B cell (primary cell): ENCODE data around the gene KCTD2. TPM values are rescaled to one million over a fixed set of nuclear protein-coding genes. Genes with fewer than 3 reads are reported as not detected.
A peak's percentile ranks its signal among the peaks of the same experiment; 100 is the strongest.

Source experiments
- ATAC-seq: fragments of 200-7000 bp; cut with Tn5 transposase; one replicate; pipeline ENCODE4 v1.10.0; 2021; ENCODE audit warnings: low read depth, mild to moderate bottlenecking, moderate number of reproducible peaks, moderate library complexity
- CTCF ChIA-PET: fragments of 350-600 bp; sonication (Branson Sonifier 250); formaldehyde crosslinking; loops from one replicate; lab custom pipeline; 2021; ENCODE audit warnings: antibody characterized with exemption, inconsistent platforms; lab: Charles Lee
- POLR2A ChIA-PET: fragments of 350-600 bp; sonication (Branson Sonifier 250); formaldehyde crosslinking; loops from one replicate; lab custom pipeline; 2021; ENCODE audit warnings: antibody characterized with exemption; lab: Charles Lee
- DNase-seq: peaks from one replicate; pipeline ENCODE4 v3.0.0; 2013
- H2AFZ ChIP-seq: 2 replicates; pipeline ENCODE4 v1.6.1; 2012; ENCODE audit warnings: mild to moderate bottlenecking, low read depth, low read length; ENCODE audit not compliant: insufficient read depth, poor library complexity, severe bottlenecking
- H3K27ac ChIP-seq, 2 donors: 1 replicate in 1 of 2; 2 replicates in 1 of 2; pipeline ENCODE4 v1.5.1; 2012 to 2013; ENCODE audit warnings: low read length in 2 of 2, mild to moderate bottlenecking in 2 of 2, moderate library complexity in 1 of 2
- H3K27me3 ChIP-seq, 4 experiments: fragments of 200-600 bp in 1 of 4; sonication (generic) in 1 of 4; replicated peaks in 1 of 4; 1 replicate in 2 of 4; 2 replicates in 2 of 4; pipeline versions ENCODE4 v1.6.1 to v1.7.0; 2013 to 2016; ENCODE audit warnings: low read length in 3 of 4, mild to moderate bottlenecking in 2 of 4, mixed read lengths in 1 of 4, moderate library complexity in 1 of 4; ENCODE audit not compliant: insufficient read depth in 4 of 4, control insufficient read depth in 3 of 4; ENCODE audit errors: control extremely low read depth in 1 of 4
- H3K36me3 ChIP-seq, 2 experiments: replicated peaks in 1 of 2; 1 replicate in 1 of 2; 2 replicates in 1 of 2; pipeline versions ENCODE4 v1.6.1 to v1.7.1; 2013; ENCODE audit warnings: low read length in 1 of 2; ENCODE audit not compliant: insufficient read depth in 2 of 2, control insufficient read depth in 1 of 2; ENCODE audit errors: control extremely low read depth in 1 of 2, extremely low read depth in 1 of 2
- H3K4me1 ChIP-seq, 2 donors: fragments of 200-600 bp in 1 of 2; sonication (generic) in 1 of 2; 1 replicate in 1 of 2; 2 replicates in 1 of 2; pipeline versions ENCODE4 v1.5.1 to v1.6.1; 2013 to 2017; ENCODE audit warnings: low read length in 2 of 2; ENCODE audit not compliant: control insufficient read depth in 2 of 2, insufficient read depth in 2 of 2
- H3K4me2 ChIP-seq: replicated peaks from 2 replicates; pipeline ENCODE3; 2012; ENCODE audit warnings: mild to moderate bottlenecking, low read depth, low read length; ENCODE audit not compliant: poor library complexity, severe bottlenecking
- H3K4me3 ChIP-seq, 5 experiments: fragments of 200-600 bp in 1 of 5; sonication (generic) in 1 of 5; 1 replicate in 3 of 5; 2 replicates in 2 of 5; pipeline versions ENCODE4 v1.5.1 to v1.7.0; 2011 to 2016; ENCODE audit warnings: low read length in 4 of 5, mild to moderate bottlenecking in 4 of 5, low read depth in 2 of 5, control low read depth in 1 of 5, moderate library complexity in 1 of 5; ENCODE audit not compliant: insufficient read depth in 1 of 5; ENCODE audit errors: control extremely low read depth in 1 of 5, extremely low read depth in 1 of 5
- H3K79me2 ChIP-seq: fragments of 200-600 bp; sonication (generic); one replicate; pipeline ENCODE4 v1.6.0; 2016; ENCODE audit warnings: low read length; ENCODE audit not compliant: control insufficient read depth, insufficient read depth
- H3K9ac ChIP-seq: fragments of 200-600 bp; sonication (generic); 2 replicates; pipeline ENCODE4 v1.6.1; 2017; ENCODE audit warnings: mild to moderate bottlenecking, low read length, moderate library complexity
- H3K9me3 ChIP-seq, 3 donors: one replicate each; pipeline versions ENCODE4 v1.6.1 to v1.7.1; 2013; ENCODE audit warnings: low read length in 2 of 3; ENCODE audit not compliant: control insufficient read depth in 2 of 3, insufficient read depth in 1 of 3; ENCODE audit errors: control extremely low read depth in 1 of 3
- H4K20me1 ChIP-seq: 2 replicates; pipeline ENCODE4 v1.6.0; 2012; ENCODE audit warnings: mild to moderate bottlenecking, low read length; ENCODE audit not compliant: insufficient read depth, control insufficient read depth, poor library complexity, severe bottlenecking
- H3K27ac Mint-ChIP-seq: one replicate; pipeline ENCODE4 v1.8.0; 2021; ENCODE audit warnings: mixed read lengths
- H3K27me3 Mint-ChIP-seq: one replicate; pipeline ENCODE4 v1.8.0; 2021; ENCODE audit warnings: mixed read lengths
- H3K4me1 Mint-ChIP-seq: one replicate; pipeline ENCODE4 v1.8.0; 2021; ENCODE audit warnings: mixed read lengths
- H3K4me3 Mint-ChIP-seq: one replicate; pipeline ENCODE4 v1.8.0; 2021; ENCODE audit warnings: mixed read lengths
- H3K9me3 Mint-ChIP-seq: one replicate; pipeline ENCODE4 v1.8.0; 2022; ENCODE audit warnings: mixed read lengths; ENCODE audit not compliant: insufficient read depth
- EZH2 ChIP-seq: IDR thresholded peaks from 2 replicates; pipeline ENCODE4 v1.6.1; 2012; ENCODE audit warnings: borderline replicate concordance, low read depth, mild to moderate bottlenecking, moderate library complexity, low read length; ENCODE audit not compliant: insufficient read depth, poor library complexity, severe bottlenecking
- WGBS: methylation state at CpG from one replicate; pipeline ENCODE4 v1.1.5; 2013; ENCODE audit warnings: missing lambda C conversion rate; ENCODE audit not compliant: insufficient coverage; 5-methylcytosine and 5-hydroxymethylcytosine counted together
- intact Hi-C: fragments of 100-400 bp; cut with micrococcal nuclease; formaldehyde crosslinking; loops from one replicate; pipeline ENCODE4 v1.10.0; 2022
- polyA plus RNA-seq: library from polyadenylated mRNA; depleted of rRNA; stranded (reverse); fragments of >200 nt; gene quantifications from 2 replicates; pipeline ENCODE4 v1.2.3, GENCODE V29; 2012
- total RNA-seq, 2 donors: library from RNA; stranded (reverse); fragments of 120-200 nt in 1 of 2; gene quantifications; 1 replicate in 1 of 2; 2 replicates in 1 of 2; pipeline versions ENCODE4 v1.2.3 to v1.2.4, GENCODE V29; 2013 to 2022
- TF ChIP-seq, protein P1 (sequence below): fragments of 200-600 bp; IDR thresholded peaks from one replicate; pipeline ENCODE4 v1.8.0; 2022; ENCODE audit warnings: antibody characterized with exemption, mild to moderate bottlenecking

KCTD2 gene
- total and polyA plus RNA-seq, 2 donors (not counting 1 experiment from before 2014, with no cell fraction given): 15.7 to 23.2 TPM

- no peaks in the 10 kb centered on the region for H3K36me3 ChIP-seq
- H4K20me1 ChIP-seq: no peaks in the 10 kb centered on the region
- H3K4me3 ChIP-seq: peak overlapping the region; percentile 26 to 97 (median 89)
- peak; percentile 56 for DNase-seq
- peaks cover 13 to 16% of the 10 kb centered on the region in 2 donors for H3K4me1 ChIP-seq
- H3K4me1 Mint-ChIP-seq: peaks cover 27% of the 10 kb centered on the region
- intact Hi-C loops: loop anchor here (1.0 to 10.0 kb wide), 7 partner anchors 35 to 157 kb away; partner anchors contain the start of genes ARMC7, CDR2L, JPT1 and MRPL58
- no peak for TF ChIP-seq EZH2
- TF ChIP-seq, protein P1, sequence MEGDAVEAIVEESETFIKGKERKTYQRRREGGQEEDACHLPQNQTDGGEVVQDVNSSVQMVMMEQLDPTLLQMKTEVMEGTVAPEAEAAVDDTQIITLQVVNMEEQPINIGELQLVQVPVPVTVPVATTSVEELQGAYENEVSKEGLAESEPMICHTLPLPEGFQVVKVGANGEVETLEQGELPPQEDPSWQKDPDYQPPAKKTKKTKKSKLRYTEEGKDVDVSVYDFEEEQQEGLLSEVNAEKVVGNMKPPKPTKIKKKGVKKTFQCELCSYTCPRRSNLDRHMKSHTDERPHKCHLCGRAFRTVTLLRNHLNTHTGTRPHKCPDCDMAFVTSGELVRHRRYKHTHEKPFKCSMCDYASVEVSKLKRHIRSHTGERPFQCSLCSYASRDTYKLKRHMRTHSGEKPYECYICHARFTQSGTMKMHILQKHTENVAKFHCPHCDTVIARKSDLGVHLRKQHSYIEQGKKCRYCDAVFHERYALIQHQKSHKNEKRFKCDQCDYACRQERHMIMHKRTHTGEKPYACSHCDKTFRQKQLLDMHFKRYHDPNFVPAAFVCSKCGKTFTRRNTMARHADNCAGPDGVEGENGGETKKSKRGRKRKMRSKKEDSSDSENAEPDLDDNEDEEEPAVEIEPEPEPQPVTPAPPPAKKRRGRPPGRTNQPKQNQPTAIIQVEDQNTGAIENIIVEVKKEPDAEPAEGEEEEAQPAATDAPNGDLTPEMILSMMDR: no peak
- WGBS: 1% methylated on average over 38 of the region's 38 CpGs
- H3K27ac Mint-ChIP-seq: peak overlapping the region; percentile 92
- H3K27ac ChIP-seq: peak overlapping the region in 1 of 2 donors; percentile 68
- H3K79me2 ChIP-seq: peaks cover 17% of the 10 kb centered on the region
- no peaks in the 10 kb centered on the region for H3K27me3 ChIP-seq
- H3K9ac ChIP-seq: peak overlapping the region; percentile 95
- peak overlapping the region; percentile 93 for H3K4me2 ChIP-seq
- CTCF ChIA-PET: interaction anchor here (1.2 to 1.5 kb wide), 3 partner anchors 67 to 125 kb away, joined by 3 to 6 read pairs (median 4); no protein-coding TSS in a partner anchor
- H3K9me3 ChIP-seq: no peaks in the 10 kb centered on the region
- no peak for ATAC-seq
- H2AFZ ChIP-seq: peak overlapping the region; percentile 99
- POLR2A ChIA-PET: interaction anchor here (0.6 to 1.3 kb wide), 6 partner anchors 16 to 158 kb away, joined by 3 to 5 read pairs (median 4); partner anchors contain the start of genes MRPL58 and NUP85
- no peaks in the 10 kb centered on the region for H3K27me3 Mint-ChIP-seq
- no peaks in the 10 kb centered on the region for H3K9me3 Mint-ChIP-seq
- peak overlapping the region; percentile 93 for H3K4me3 Mint-ChIP-seq
Observed at GRCh38 chr17:75047398-75048098, 523 bp downstream of the KCTD2 start.
